Upper lobe of left lung (tissue), 4 donors: Measurements from ENCODE around the gene HSPA8.

Source experiments
- CTCF ChIP-seq, 6 experiments: fragments of 450-650 bp in 4 of 6; fragments of 200-600 bp in 2 of 6; sonication (generic) in 2 of 6; IDR thresholded peaks; one replicate each; pipeline ENCODE4 v1.5.1; 2016 to 2019; ENCODE audit warnings: antibody characterized with exemption in 6 of 6
- POLR2A ChIP-seq, 4 donors: fragments of 450-650 bp; IDR thresholded peaks; one replicate each; pipeline ENCODE4 v1.5.1; 2016 to 2017; ENCODE audit warnings: antibody characterized with exemption in 4 of 4, mild to moderate bottlenecking in 2 of 4
- POLR2AphosphoS5 ChIP-seq, 2 donors: sonication (generic); formaldehyde crosslinking; IDR thresholded peaks; one replicate each; pipeline ENCODE4 v1.5.1; 2017; ENCODE audit warnings: antibody characterized with exemption in 2 of 2

- TF ChIP-seq CTCF (IDR thresholded peaks at IDR 0.05) (no peak), POLR2AphosphoS5 (IDR thresholded peaks at IDR 0.05) (no peak), POLR2A (IDR thresholded peaks at IDR 0.05) (no peak)
These were observed 37.1 kb upstream of the HSPA8 start for GRCh38 chr11:123098990-123099389.
